Vagina (tissue), 2 donors: ENCODE data around the gene UBFD1.

ENCODE experiments used
- CTCF ChIP-seq, 3 experiments: fragments of 450-650 bp in 2 of 3; fragments of 200-600 bp in 1 of 3; sonication (generic) in 1 of 3; IDR thresholded peaks; one replicate each; pipeline ENCODE4 v1.5.1; 2017 to 2019; ENCODE audit warnings: antibody characterized with exemption in 3 of 3, mild to moderate bottlenecking in 2 of 3, moderate library complexity in 2 of 3
- POLR2A ChIP-seq, 2 donors: fragments of 450-650 bp; IDR thresholded peaks; one replicate each; pipeline ENCODE4 v1.6.1; 2017; ENCODE audit warnings: antibody characterized with exemption in 2 of 2, mild to moderate bottlenecking in 2 of 2, moderate library complexity in 2 of 2
- POLR2AphosphoS5 ChIP-seq, 2 donors: sonication (generic); formaldehyde crosslinking; IDR thresholded peaks; one replicate each; pipeline ENCODE4 v1.9.0; 2017; ENCODE audit warnings: antibody characterized with exemption in 2 of 2, mild to moderate bottlenecking in 2 of 2, low read depth in 1 of 2; ENCODE audit not compliant: insufficient read depth in 1 of 2

GRCh38 chr16:23527961-23528643 lies 29.4 kb upstream of the UBFD1 start:
- no peak for TF ChIP-seq POLR2AphosphoS5 (IDR thresholded peaks at IDR 0.05; ENCODE audit: insufficient read depth in 1 of 2, low read depth in 1 of 2)
- no peak for TF ChIP-seq CTCF (IDR thresholded peaks at IDR 0.05)
- TF ChIP-seq POLR2A (IDR thresholded peaks at IDR 0.05), result no peak
